Measurements from ENCODE around the gene RNFT1.
"Not testable (repeated sequence)": the region's sequence is repeated elsewhere in the genome, so short reads cannot be mapped to it uniquely, and the experiment has no call there.

DNA sequence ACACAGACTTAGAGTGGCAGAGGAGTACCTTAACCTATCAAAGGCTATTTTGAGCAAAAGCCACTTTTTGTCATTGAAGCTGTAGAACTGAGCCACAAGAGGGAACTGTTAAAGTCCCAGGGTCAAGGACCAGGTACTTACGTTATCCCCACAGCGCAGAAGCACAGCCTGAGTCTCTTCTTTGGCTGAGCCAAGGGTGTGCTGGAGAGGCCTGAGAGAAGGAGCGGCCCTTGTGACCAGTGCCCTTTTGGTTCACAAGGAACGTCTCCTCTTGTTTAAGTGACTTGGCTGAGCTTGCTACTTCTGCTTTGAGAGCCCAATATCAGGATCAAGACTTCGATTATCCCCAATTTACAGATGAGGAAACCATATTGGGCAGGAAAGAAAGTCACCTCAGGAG lies 40.0 kb upstream of the RNFT1 start:
- TF ChIP-seq, protein P1, sequence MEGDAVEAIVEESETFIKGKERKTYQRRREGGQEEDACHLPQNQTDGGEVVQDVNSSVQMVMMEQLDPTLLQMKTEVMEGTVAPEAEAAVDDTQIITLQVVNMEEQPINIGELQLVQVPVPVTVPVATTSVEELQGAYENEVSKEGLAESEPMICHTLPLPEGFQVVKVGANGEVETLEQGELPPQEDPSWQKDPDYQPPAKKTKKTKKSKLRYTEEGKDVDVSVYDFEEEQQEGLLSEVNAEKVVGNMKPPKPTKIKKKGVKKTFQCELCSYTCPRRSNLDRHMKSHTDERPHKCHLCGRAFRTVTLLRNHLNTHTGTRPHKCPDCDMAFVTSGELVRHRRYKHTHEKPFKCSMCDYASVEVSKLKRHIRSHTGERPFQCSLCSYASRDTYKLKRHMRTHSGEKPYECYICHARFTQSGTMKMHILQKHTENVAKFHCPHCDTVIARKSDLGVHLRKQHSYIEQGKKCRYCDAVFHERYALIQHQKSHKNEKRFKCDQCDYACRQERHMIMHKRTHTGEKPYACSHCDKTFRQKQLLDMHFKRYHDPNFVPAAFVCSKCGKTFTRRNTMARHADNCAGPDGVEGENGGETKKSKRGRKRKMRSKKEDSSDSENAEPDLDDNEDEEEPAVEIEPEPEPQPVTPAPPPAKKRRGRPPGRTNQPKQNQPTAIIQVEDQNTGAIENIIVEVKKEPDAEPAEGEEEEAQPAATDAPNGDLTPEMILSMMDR (IDR thresholded peaks at IDR 0.05; ENCODE audit: poor library complexity): not testable (repeated sequence)
- not testable (repeated sequence) for TF ChIP-seq EZH2 (IDR thresholded peaks at IDR 0.05; ENCODE audit: borderline replicate concordance); EZH2phosphoT487 (IDR thresholded peaks at IDR 0.05; ENCODE audit: low read depth, severe bottlenecking, unreplicated experiment)

All from hepatocyte (in vitro differentiated cells).